ENCODE measurements around the gene ZBED4.

DNA sequence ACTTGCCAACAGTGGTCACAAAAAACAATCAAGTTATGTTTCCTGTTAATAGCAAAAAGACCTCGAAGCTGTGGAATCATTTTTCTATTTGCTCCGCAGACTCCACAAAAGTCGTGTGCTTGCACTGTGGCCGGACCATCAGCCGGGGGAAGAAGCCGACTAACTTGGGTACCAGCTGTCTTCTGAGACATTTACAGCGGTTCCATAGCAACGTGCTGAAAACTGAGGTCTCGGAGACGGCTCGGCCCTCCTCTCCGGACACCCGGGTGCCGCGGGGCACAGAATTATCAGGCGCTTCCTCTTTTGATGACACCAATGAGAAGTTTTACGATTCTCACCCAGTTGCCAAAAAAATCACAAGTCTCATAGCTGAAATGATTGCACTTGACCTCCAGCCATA is 31.6 kb downstream of the ZBED4 start:
- no peak for TF ChIP-seq CTCF (IDR thresholded peaks at IDR 0.05)
- no peak for TF ChIP-seq POLR2A (IDR thresholded peaks at IDR 0.05)
